22Rv1 (cell line): ENCODE measurements around the gene MORN1.

Source experiments
- CTCF ChIP-seq: fragments of 450-650 bp; IDR thresholded peaks from 2 replicates; pipeline ENCODE4 v1.5.1; 2017; ENCODE audit warnings: mild to moderate bottlenecking
- ZFX ChIP-seq: fragments of 450-650 bp; IDR thresholded peaks from 2 replicates; pipeline ENCODE4 v1.6.1; 2017; ENCODE audit warnings: antibody characterized with exemption, borderline replicate concordance

- TF ChIP-seq CTCF, result no peak
- TF ChIP-seq ZFX, result no peak
These were observed 47.3 kb upstream of the MORN1 start for GRCh38 chr1:2438641-2439040.
